Fibroblast of lung (primary cell): ENCODE measurements around the gene ZCCHC17. TPM values are rescaled to one million over a fixed set of nuclear protein-coding genes. Genes with fewer than 3 reads are reported as not detected.

Experiments
- DNase-seq, 2 donors: peaks; one replicate each; pipeline versions ENCODE4 v3.0.0 to v3.0.0-alpha.2; 2010; ENCODE audit warnings: low read depth in 2 of 2
- H2AFZ ChIP-seq: 2 replicates; pipeline ENCODE4 v1.5.1; 2012; ENCODE audit warnings: low read length, control low read depth, inconsistent platforms
- H3K27ac ChIP-seq: 2 replicates; pipeline ENCODE4 v1.5.1; 2011; ENCODE audit warnings: low read length, control low read depth; ENCODE audit not compliant: insufficient read depth
- H3K27me3 ChIP-seq: 2 replicates; pipeline ENCODE4 v1.5.1; 2011; ENCODE audit warnings: mild to moderate bottlenecking, low read length; ENCODE audit not compliant: control insufficient read depth, insufficient read depth
- H3K36me3 ChIP-seq: 2 replicates; pipeline ENCODE4 v1.5.1; 2011; ENCODE audit warnings: low read length; ENCODE audit not compliant: control insufficient read depth, insufficient read depth
- H3K4me1 ChIP-seq: 2 replicates; pipeline ENCODE4 v1.5.1; 2011; ENCODE audit warnings: low read length; ENCODE audit not compliant: control insufficient read depth, insufficient read depth; ENCODE audit errors: extremely low read depth
- H3K4me2 ChIP-seq: 2 replicates; pipeline ENCODE4 v1.5.1; 2011; ENCODE audit warnings: low read length, control low read depth; ENCODE audit not compliant: insufficient read depth; ENCODE audit errors: extremely low read depth
- H3K4me3 ChIP-seq, 4 experiments: fragments of 200-600 bp in 1 of 4; sonication (generic) in 1 of 4; replicated peaks in 1 of 4; 2 replicates each; pipeline ENCODE4 v1.5.1; 2011 to 2016; ENCODE audit warnings: low read length in 4 of 4, low read depth in 3 of 4, mild to moderate bottlenecking in 3 of 4, control low read depth in 2 of 4, inconsistent platforms in 1 of 4, mixed read lengths in 1 of 4; ENCODE audit not compliant: insufficient read depth in 1 of 4; ENCODE audit errors: control extremely low read depth in 1 of 4
- H3K79me2 ChIP-seq: 2 replicates; pipeline ENCODE4 v1.5.1; 2012; ENCODE audit warnings: mild to moderate bottlenecking, low read length, inconsistent platforms; ENCODE audit not compliant: control insufficient read depth, insufficient read depth
- H3K9ac ChIP-seq: 2 replicates; pipeline ENCODE4 v1.5.1; 2011; ENCODE audit warnings: mild to moderate bottlenecking, low read length, control low read depth; ENCODE audit not compliant: insufficient read depth
- H3K9me3 ChIP-seq: 2 replicates; pipeline ENCODE4 v1.5.1; 2012; ENCODE audit warnings: low read depth, low read length; ENCODE audit not compliant: control insufficient read depth, insufficient read depth
- H4K20me1 ChIP-seq: 2 replicates; pipeline ENCODE4 v1.5.1; 2011; ENCODE audit warnings: low read length; ENCODE audit not compliant: control insufficient read depth, insufficient read depth; ENCODE audit errors: extremely low read depth
- CTCF ChIP-seq, 2 donors: IDR thresholded peaks in 1 of 2; conservative IDR thresholded peaks in 1 of 2; 1 replicate in 1 of 2; 2 replicates in 1 of 2; pipeline ENCODE4 v1.5.1; 2011 to 2012; ENCODE audit warnings: low read length in 2 of 2, control low read depth in 1 of 2, inconsistent platforms in 1 of 2, low read depth in 1 of 2, mild to moderate bottlenecking in 1 of 2
- EZH2 ChIP-seq: IDR thresholded peaks from 2 replicates; pipeline ENCODE4 v1.5.1; 2012; ENCODE audit warnings: low read length, control low read depth, mild to moderate bottlenecking; ENCODE audit errors: missing control alignments
- polyA plus RNA-seq, 2 donors: library from polyadenylated mRNA; depleted of rRNA in 1 of 2; stranded (reverse) in 1 of 2; unstranded in 1 of 2; fragments of >200 nt; gene quantifications; 2 replicates each; pipeline ENCODE4 v1.2.1, GENCODE V29; 2011 to 2012; ENCODE audit warnings: missing spikeins in 1 of 2
- total RNA-seq: library from RNA; depleted of rRNA; stranded (reverse); fragments of >200 nt; gene quantifications from 2 replicates; pipeline ENCODE4 v1.2.1, GENCODE V29; 2014

The ZCCHC17 gene
- total and polyA plus RNA-seq, 2 donors (not counting 1 experiment from before 2014, with no cell fraction given), result 34.0 to 62.3 TPM

- Histone ChIP-seq H3K27me3 (no peaks in the 10 kb centered on the region), H3K9me3 (no peaks in the 10 kb centered on the region), H2AFZ (no peak overlapping the region), H3K27ac (peak overlapping the region; percentile 71), H3K4me2 (peak overlapping the region; percentile 25), H3K79me2 (no peaks in the 10 kb centered on the region), H4K20me1 (no peaks in the 10 kb centered on the region), H3K36me3 (no peaks in the 10 kb centered on the region), H3K9ac (no peak overlapping the region), H3K4me3 (no peak overlapping the region), H3K4me1 (peaks cover 27% of the 10 kb centered on the region)
- no peak for TF ChIP-seq EZH2
- no peak for TF ChIP-seq CTCF (conservative IDR thresholded peaks at IDR 0.05 in 1 of 2, IDR thresholded peaks at IDR 0.05 in 1 of 2; ENCODE audit: low read depth in 1 of 2, low read length in 2 of 2)
- DNase-seq, result peak in 1 of 2 donors; percentile 62
Measured at GRCh38 chr1:31397360-31398095, 100.7 kb downstream of the ZCCHC17 start.

DNA sequence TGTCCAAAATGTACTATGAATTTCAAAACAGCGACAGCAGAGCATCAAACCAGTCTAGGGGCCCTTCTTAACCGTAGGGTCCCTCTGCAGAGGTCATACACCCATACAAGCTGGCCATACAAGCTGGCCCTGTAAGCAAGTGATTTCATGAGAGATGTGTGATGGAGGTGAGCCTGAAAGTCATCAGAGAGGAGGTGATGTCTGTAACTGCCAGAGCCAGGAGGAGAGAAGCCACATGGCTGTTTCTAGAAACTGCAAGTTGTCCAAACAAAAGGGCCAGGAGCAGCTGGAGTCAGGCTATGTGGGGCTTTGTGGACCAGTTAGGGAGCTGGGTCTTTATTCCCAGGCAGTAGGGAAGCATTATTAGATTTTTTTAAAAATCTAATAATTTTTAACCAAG lies 101.4 kb downstream of the ZCCHC17 start:
- Histone ChIP-seq H3K9me3 (no peaks in the 10 kb centered on the region), H3K4me1 (peaks cover 27% of the 10 kb centered on the region), H4K20me1 (no peaks in the 10 kb centered on the region), H3K27ac (peak overlapping the region; percentile 17), H3K79me2 (no peaks in the 10 kb centered on the region), H3K27me3 (no peaks in the 10 kb centered on the region), H3K4me2 (no peak overlapping the region), H2AFZ (no peak overlapping the region), H3K4me3 (no peak overlapping the region), H3K36me3 (no peaks in the 10 kb centered on the region), H3K9ac (no peak overlapping the region)
- DNase-seq, result no peak
- TF ChIP-seq CTCF (conservative IDR thresholded peaks at IDR 0.05 in 1 of 2, IDR thresholded peaks at IDR 0.05 in 1 of 2; ENCODE audit: low read depth in 1 of 2, low read length in 2 of 2), result no peak

DNA sequence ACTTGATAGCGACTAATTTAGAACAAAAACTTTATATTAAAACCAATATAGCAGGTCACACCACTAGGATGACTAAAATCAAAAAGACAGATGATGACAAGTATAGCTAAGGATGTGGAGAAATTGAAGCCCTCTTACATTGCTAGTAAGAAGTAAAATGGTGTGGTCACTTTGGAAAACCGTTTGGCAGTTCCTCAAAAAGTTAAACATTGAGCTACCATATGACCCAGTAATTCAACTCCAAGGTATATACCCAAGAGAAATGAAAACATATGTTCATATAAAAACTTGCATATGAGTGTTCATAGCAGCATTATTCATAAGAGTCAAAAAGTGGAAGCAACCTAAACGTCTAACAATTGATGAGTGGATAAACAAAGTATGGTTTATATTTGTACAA lies 103.1 kb downstream of the ZCCHC17 start:
- H3K79me2 ChIP-seq, result no peaks in the 10 kb centered on the region
- H3K27ac ChIP-seq, result peak overlapping the region; percentile 29
- no peak for TF ChIP-seq EZH2
- no peak for TF ChIP-seq CTCF (conservative IDR thresholded peaks at IDR 0.05 in 1 of 2, IDR thresholded peaks at IDR 0.05 in 1 of 2; ENCODE audit: low read depth in 1 of 2, low read length in 2 of 2)
- no peak overlapping the region for H2AFZ ChIP-seq
- H3K9ac ChIP-seq, result no peak overlapping the region
- DNase-seq, result peak in 1 of 2 donors; percentile 32
- no peak overlapping the region for H3K4me2 ChIP-seq
- H3K36me3 ChIP-seq, result no peaks in the 10 kb centered on the region
- H3K9me3 ChIP-seq, result no peaks in the 10 kb centered on the region
- H4K20me1 ChIP-seq, result no peaks in the 10 kb centered on the region
- no peaks in the 10 kb centered on the region for H3K27me3 ChIP-seq
- H3K4me3 ChIP-seq, result no peak overlapping the region
- H3K4me1 ChIP-seq, result peaks cover 25% of the 10 kb centered on the region
